ENCODE measurements around the gene PRXL2B. TPM values are rescaled to one million over a fixed set of nuclear protein-coding genes. Genes with fewer than 3 reads are reported as not detected.
A peak's percentile ranks its signal among the peaks of the same experiment; 100 is the strongest.

Gene PRXL2B
- total RNA-seq, result 10 to 100 TPM; 17.3 to 37.6 (median 35.3) TPM
- total RNA-seq (2013), result 12.2 TPM
- total RNA-seq, result 5.5 to 36.7 (median 18.4) reads per million in 29 experiments

- Histone ChIP-seq H3K27me3 (replicated peaks in 1 of 2; ENCODE audit: control insufficient read depth in 2 of 2, extremely low read depth in 1 of 2, insufficient read depth in 2 of 2, low read length in 1 of 2) (peaks cover 0 to 2% of the 10 kb centered on the region in 2 experiments), H3K4me3 (ENCODE audit: control insufficient read depth in 1 of 2, extremely low read depth in 1 of 2, low read length in 1 of 2) (peak within 1 kb of the TSS; percentile 61 to 82), H3K36me3 (ENCODE audit: control insufficient read depth in 2 of 2, extremely low read depth in 1 of 2, insufficient read depth in 1 of 2, low read length in 1 of 2) (peaks cover 0 to 6% of the 10 kb centered on the region in 2 donors), H3K4me1 (ENCODE audit: control insufficient read depth in 1 of 2, extremely low read depth in 1 of 2, insufficient read depth in 2 of 2, low read length in 2 of 2) (peaks cover 21 to 61% of the 10 kb centered on the region in 2 experiments), H3K27ac (ENCODE audit: low read length) (peak within 1 kb of the TSS; percentile 96), H3K9me3 (no peaks in the 10 kb centered on the region)
- Mint-ChIP-seq H3K36me3 (no peaks in the 10 kb centered on the region), H3K4me1 (peaks cover 37 to 42% (median 39%) of the 10 kb centered on the region in 3 donors), H3K27me3 (no peaks in the 10 kb centered on the region), H3K4me3 (peak within 1 kb of the TSS; percentile 83 to 89 (median 88)), H3K27ac (peak within 1 kb of the TSS; percentile 96 to 97), H3K9me3 (no peaks in the 10 kb centered on the region)
- ChIA-PET CTCF (interaction anchor here (0.5 to 2.5 kb wide), 7 partner anchors 25 to 389 kb away, joined by 3 to 11 read pairs (median 5); partner anchors contain the start of genes PANK4 (in 1 of the 2) and TNFRSF14 (in 1 of the 2)), POLR2A (interaction anchor here (0.5 to 0.7 kb wide), 4 partner anchors 9 to 57 kb away, joined by 3 to 7 read pairs (median 4); no protein-coding TSS in a partner anchor)
- WGBS (ENCODE audit: insufficient coverage), result under 1% methylated on average over 97 of the region's 107 CpGs
- DNase-seq (peak; percentile 86 to 98 (median 93)), ATAC-seq (replicated peaks in 1 of 4) (peak; percentile 74 to 79 (median 76))
Measured at GRCh38 chr1:2586154-2587070, at the start of gene PRXL2B. Gene PRXL2B (plus strand): TSS chr1:2586777. CDS start chr1:2586886, 109 bp downstream.

- Histone ChIP-seq H3K9me3 (no peaks in the 10 kb centered on the region), H3K36me3 (ENCODE audit: control insufficient read depth in 2 of 2, extremely low read depth in 1 of 2, insufficient read depth in 1 of 2, low read length in 1 of 2) (no peaks in the 10 kb centered on the region), H3K27me3 (replicated peaks in 1 of 2; ENCODE audit: control insufficient read depth in 2 of 2, extremely low read depth in 1 of 2, insufficient read depth in 2 of 2, low read length in 1 of 2) (peaks cover 0 to 75% of the 10 kb centered on the region in 2 experiments), H3K4me3 (ENCODE audit: control insufficient read depth in 1 of 2, extremely low read depth in 1 of 2, low read length in 1 of 2) (no peak overlapping the region), H3K27ac (ENCODE audit: low read length) (no peak overlapping the region), H3K4me1 (ENCODE audit: control insufficient read depth in 1 of 2, extremely low read depth in 1 of 2, insufficient read depth in 2 of 2, low read length in 2 of 2) (peaks cover 9 to 23% of the 10 kb centered on the region in 2 experiments)
- CTCF ChIA-PET, result no interaction called here
- Mint-ChIP-seq H3K4me1 (peaks cover 6 to 9% (median 9%) of the 10 kb centered on the region in 3 donors), H3K4me3 (no peak overlapping the region), H3K27me3 (peaks cover 0 to 11% of the 10 kb centered on the region in 2 donors), H3K9me3 (no peaks in the 10 kb centered on the region), H3K36me3 (no peaks in the 10 kb centered on the region), H3K27ac (no peak overlapping the region)
- POLR2A ChIA-PET, result no interaction called here
- 82% methylated on average over 6 of the region's 9 CpGs for WGBS (ENCODE audit: insufficient coverage)
- no peak for ATAC-seq (replicated peaks in 1 of 4)
- no peak for DNase-seq
Measured at GRCh38 chr1:2537784-2538115, 48.8 kb upstream of the PRXL2B start.

- H3K36me3 ChIP-seq (ENCODE audit: control insufficient read depth in 2 of 2, extremely low read depth in 1 of 2, insufficient read depth in 1 of 2, low read length in 1 of 2), result no peaks in the 10 kb centered on the region
- H3K4me1 ChIP-seq (ENCODE audit: control insufficient read depth in 1 of 2, extremely low read depth in 1 of 2, insufficient read depth in 2 of 2, low read length in 2 of 2), result peaks cover 9 to 27% of the 10 kb centered on the region in 2 experiments
- H3K27me3 ChIP-seq (replicated peaks in 1 of 2; ENCODE audit: control insufficient read depth in 2 of 2, extremely low read depth in 1 of 2, insufficient read depth in 2 of 2, low read length in 1 of 2), result peaks cover 0 to 68% of the 10 kb centered on the region in 2 experiments
- no peak overlapping the region for H3K27ac Mint-ChIP-seq
- ATAC-seq (replicated peaks in 1 of 4) (no peak), DNase-seq (no peak)
- 100% methylated on average over 1 of the region's 4 CpGs for WGBS (ENCODE audit: insufficient coverage)
- ChIA-PET POLR2A (no interaction called here), CTCF (no interaction called here)
- no peak overlapping the region for H3K27ac ChIP-seq (ENCODE audit: low read length)
- H3K4me3 ChIP-seq (ENCODE audit: control insufficient read depth in 1 of 2, extremely low read depth in 1 of 2, low read length in 1 of 2), result no peak overlapping the region
- no peaks in the 10 kb centered on the region for H3K9me3 ChIP-seq
- no peaks in the 10 kb centered on the region for H3K9me3 Mint-ChIP-seq
- H3K4me3 Mint-ChIP-seq, result no peak overlapping the region
- H3K4me1 Mint-ChIP-seq, result peaks cover 6 to 9% (median 8%) of the 10 kb centered on the region in 3 donors
- no peaks in the 10 kb centered on the region for H3K36me3 Mint-ChIP-seq
- H3K27me3 Mint-ChIP-seq, result peaks cover 0 to 9% of the 10 kb centered on the region in 2 donors
Measured at GRCh38 chr1:2538376-2538775, 48.2 kb upstream of the PRXL2B start.

- H3K27ac Mint-ChIP-seq, result no peak overlapping the region
Measured at GRCh38 chr1:2538872-2539271, 47.7 kb upstream of the PRXL2B start.

GRCh38 chr1:2539312-2539907 is 47.2 kb upstream of the PRXL2B start:
- H3K4me3 Mint-ChIP-seq, result no peak overlapping the region
- POLR2A ChIA-PET, result interaction anchor here in 1 of 2 donors (0.5 kb wide), 1 partner anchor 38 kb away, joined by 3 read pairs; no protein-coding TSS in a partner anchor
- H3K27me3 Mint-ChIP-seq, result peaks cover 0 to 7% of the 10 kb centered on the region in 2 donors
- Histone ChIP-seq H3K27ac (ENCODE audit: low read length) (no peak overlapping the region), H3K9me3 (no peaks in the 10 kb centered on the region), H3K4me1 (ENCODE audit: control insufficient read depth in 1 of 2, extremely low read depth in 1 of 2, insufficient read depth in 2 of 2, low read length in 2 of 2) (peaks cover 10 to 37% of the 10 kb centered on the region in 2 experiments), H3K4me3 (ENCODE audit: control insufficient read depth in 1 of 2, extremely low read depth in 1 of 2, low read length in 1 of 2) (no peak overlapping the region), H3K27me3 (replicated peaks in 1 of 2; ENCODE audit: control insufficient read depth in 2 of 2, extremely low read depth in 1 of 2, insufficient read depth in 2 of 2, low read length in 1 of 2) (peaks cover 0 to 58% of the 10 kb centered on the region in 2 experiments), H3K36me3 (ENCODE audit: control insufficient read depth in 2 of 2, extremely low read depth in 1 of 2, insufficient read depth in 1 of 2, low read length in 1 of 2) (no peaks in the 10 kb centered on the region)
- DNase-seq (peak in 6 of 35 experiments; percentile 35 to 52 (median 40)), ATAC-seq (replicated peaks in 1 of 4) (peak in 2 of 4 experiments; percentile 31 to 40)
- H3K4me1 Mint-ChIP-seq, result peaks cover 12 to 16% (median 14%) of the 10 kb centered on the region in 3 donors
- H3K9me3 Mint-ChIP-seq, result no peaks in the 10 kb centered on the region
- no peaks in the 10 kb centered on the region for H3K36me3 Mint-ChIP-seq
- WGBS (ENCODE audit: insufficient coverage), result 74% methylated on average over 8 of the region's 12 CpGs
- CTCF ChIA-PET, result interaction anchor here in 1 of 2 donors (0.6 kb wide), 1 partner anchor 13 kb away, joined by 4 read pairs; the partner anchor contains the start of gene PANK4
- H3K27ac Mint-ChIP-seq, result no peak overlapping the region

More at GRCh38 chr1:2538872-2539271, 47.7 kb upstream of the PRXL2B start:
- Mint-ChIP-seq H3K36me3 (no peaks in the 10 kb centered on the region), H3K4me3 (no peak overlapping the region), H3K27me3 (peaks cover 0 to 7% of the 10 kb centered on the region in 2 donors), H3K4me1 (peaks cover 6 to 11% (median 8%) of the 10 kb centered on the region in 3 donors), H3K9me3 (no peaks in the 10 kb centered on the region)
- WGBS (ENCODE audit: insufficient coverage), result 77% methylated on average over 4 of the region's 8 CpGs
- peaks cover 0 to 63% of the 10 kb centered on the region in 2 experiments for H3K27me3 ChIP-seq (replicated peaks in 1 of 2; ENCODE audit: control insufficient read depth in 2 of 2, extremely low read depth in 1 of 2, insufficient read depth in 2 of 2, low read length in 1 of 2)
- no peak overlapping the region for H3K27ac ChIP-seq (ENCODE audit: low read length)
- no peak for DNase-seq
- peaks cover 11 to 32% of the 10 kb centered on the region in 2 experiments for H3K4me1 ChIP-seq (ENCODE audit: control insufficient read depth in 1 of 2, extremely low read depth in 1 of 2, insufficient read depth in 2 of 2, low read length in 2 of 2)
- no peaks in the 10 kb centered on the region for H3K9me3 ChIP-seq
- ATAC-seq (replicated peaks in 1 of 4), result no peak
- ChIA-PET POLR2A (no interaction called here), CTCF (interaction anchor here in 1 of 2 donors (0.6 kb wide), 1 partner anchor 13 kb away, joined by 4 read pairs; the partner anchor contains the start of gene PANK4)
- no peaks in the 10 kb centered on the region for H3K36me3 ChIP-seq (ENCODE audit: control insufficient read depth in 2 of 2, extremely low read depth in 1 of 2, insufficient read depth in 1 of 2, low read length in 1 of 2)
- H3K4me3 ChIP-seq (ENCODE audit: control insufficient read depth in 1 of 2, extremely low read depth in 1 of 2, low read length in 1 of 2), result no peak overlapping the region

Data from T-cell (primary cell).